Measurements from ENCODE around the gene CD58.

DNA sequence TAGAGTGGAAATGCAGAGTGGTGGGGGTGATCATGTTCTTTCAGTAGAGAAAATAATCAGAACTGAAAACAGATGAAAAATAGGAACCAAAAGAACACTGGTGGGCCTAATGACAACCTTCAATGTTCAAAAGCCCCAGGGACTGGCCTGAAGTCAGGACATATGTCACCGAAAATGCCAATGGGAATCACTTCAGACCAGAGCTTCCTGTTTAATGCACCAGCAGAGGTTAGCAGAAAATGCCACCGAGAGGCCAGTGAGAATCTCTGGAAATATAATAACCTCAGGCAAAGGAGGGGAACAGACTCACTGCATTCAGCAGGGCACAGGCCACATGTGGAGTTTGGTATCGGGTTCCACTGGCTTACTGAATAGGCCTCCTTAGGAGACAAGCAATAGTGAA lies 15.9 kb upstream of the CD58 start:
- TF ChIP-seq, protein P1, sequence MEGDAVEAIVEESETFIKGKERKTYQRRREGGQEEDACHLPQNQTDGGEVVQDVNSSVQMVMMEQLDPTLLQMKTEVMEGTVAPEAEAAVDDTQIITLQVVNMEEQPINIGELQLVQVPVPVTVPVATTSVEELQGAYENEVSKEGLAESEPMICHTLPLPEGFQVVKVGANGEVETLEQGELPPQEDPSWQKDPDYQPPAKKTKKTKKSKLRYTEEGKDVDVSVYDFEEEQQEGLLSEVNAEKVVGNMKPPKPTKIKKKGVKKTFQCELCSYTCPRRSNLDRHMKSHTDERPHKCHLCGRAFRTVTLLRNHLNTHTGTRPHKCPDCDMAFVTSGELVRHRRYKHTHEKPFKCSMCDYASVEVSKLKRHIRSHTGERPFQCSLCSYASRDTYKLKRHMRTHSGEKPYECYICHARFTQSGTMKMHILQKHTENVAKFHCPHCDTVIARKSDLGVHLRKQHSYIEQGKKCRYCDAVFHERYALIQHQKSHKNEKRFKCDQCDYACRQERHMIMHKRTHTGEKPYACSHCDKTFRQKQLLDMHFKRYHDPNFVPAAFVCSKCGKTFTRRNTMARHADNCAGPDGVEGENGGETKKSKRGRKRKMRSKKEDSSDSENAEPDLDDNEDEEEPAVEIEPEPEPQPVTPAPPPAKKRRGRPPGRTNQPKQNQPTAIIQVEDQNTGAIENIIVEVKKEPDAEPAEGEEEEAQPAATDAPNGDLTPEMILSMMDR (IDR thresholded peaks at IDR 0.05; ENCODE audit: low read depth, low read length, missing input control) = no peak
- TF ChIP-seq, protein P2, sequence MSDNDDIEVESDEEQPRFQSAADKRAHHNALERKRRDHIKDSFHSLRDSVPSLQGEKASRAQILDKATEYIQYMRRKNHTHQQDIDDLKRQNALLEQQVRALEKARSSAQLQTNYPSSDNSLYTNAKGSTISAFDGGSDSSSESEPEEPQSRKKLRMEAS (IDR thresholded peaks at IDR 0.05) = no peak
- TF ChIP-seq GABPA (IDR thresholded peaks at IDR 0.05 in 1 of 2, conservative IDR thresholded peaks at IDR 0.05 in 1 of 2) = no peak
